CD4-positive, alpha-beta memory T cell (primary cell): ENCODE data around the gene CCNJ. TPM values are rescaled to one million over a fixed set of nuclear protein-coding genes. Genes with fewer than 3 reads are reported as not detected.
"Not testable (repeated sequence)": the region's sequence is repeated elsewhere in the genome, so short reads cannot be mapped to it uniquely, and the experiment has no call there.

Experiments used
- CTCF ChIA-PET: fragments of 350-600 bp; sonication (Branson Sonifier 250); formaldehyde crosslinking; loops from one replicate; lab custom pipeline; 2021; ENCODE audit warnings: inconsistent platforms; ENCODE audit not compliant: partially characterized antibody; lab: Charles Lee
- POLR2A ChIA-PET: fragments of 350-600 bp; sonication (Branson Sonifier 250); formaldehyde crosslinking; loops from one replicate; lab custom pipeline; 2021; ENCODE audit not compliant: partially characterized antibody; lab: Charles Lee
- DNase-seq, 5 donors: peaks; one replicate each; pipeline versions ENCODE4 v3.0.0 to v3.0.0-alpha.2; 2020 to 2022; ENCODE audit warnings: mixed read lengths in 1 of 5
- H3K27ac ChIP-seq: one replicate; pipeline ENCODE4 v1.7.0; 2013; ENCODE audit warnings: low read depth, low read length
- H3K27me3 ChIP-seq: 2 replicates; pipeline ENCODE4 v1.7.0; 2013; ENCODE audit warnings: mild to moderate bottlenecking, low read length, moderate library complexity; ENCODE audit not compliant: insufficient read depth
- H3K36me3 ChIP-seq: 2 replicates; pipeline ENCODE4 v1.7.0; 2013; ENCODE audit warnings: mild to moderate bottlenecking, low read length, moderate library complexity; ENCODE audit not compliant: insufficient read depth
- H3K4me1 ChIP-seq: 2 replicates; pipeline ENCODE4 v1.7.0; 2013; ENCODE audit warnings: mild to moderate bottlenecking, low read length, moderate library complexity; ENCODE audit not compliant: insufficient read depth
- H3K4me3 ChIP-seq, 2 donors: one replicate each; pipeline ENCODE4 v1.7.0; 2013; ENCODE audit warnings: low read length in 2 of 2, mild to moderate bottlenecking in 1 of 2
- H3K9me3 ChIP-seq, 2 donors: one replicate each; pipeline ENCODE4 v1.7.0; 2013; ENCODE audit warnings: low read length in 2 of 2, control low read depth in 1 of 2; ENCODE audit not compliant: control insufficient read depth in 1 of 2
- H3K27ac Mint-ChIP-seq, 7 donors: one replicate each; pipeline ENCODE4 v1.8.0; 2020 to 2021; ENCODE audit warnings: mixed read lengths in 7 of 7, mild to moderate bottlenecking in 6 of 7, inconsistent platforms in 3 of 7, moderate library complexity in 3 of 7
- H3K27me3 Mint-ChIP-seq, 2 donors: one replicate each; pipeline ENCODE4 v1.8.0; 2020 to 2021; ENCODE audit warnings: mixed read lengths in 2 of 2
- H3K36me3 Mint-ChIP-seq, 2 donors: one replicate each; pipeline ENCODE4 v1.8.0; 2020 to 2021; ENCODE audit warnings: mixed read lengths in 2 of 2, inconsistent platforms in 1 of 2, mild to moderate bottlenecking in 1 of 2
- H3K4me1 Mint-ChIP-seq, 4 donors: one replicate each; pipeline ENCODE4 v1.8.0; 2020 to 2021; ENCODE audit warnings: mixed read lengths in 4 of 4, mild to moderate bottlenecking in 1 of 4
- H3K4me3 Mint-ChIP-seq, 8 donors: one replicate each; pipeline ENCODE4 v1.8.0; 2020 to 2021; ENCODE audit warnings: mixed read lengths in 8 of 8, mild to moderate bottlenecking in 7 of 8, moderate library complexity in 6 of 8, inconsistent platforms in 3 of 8
- H3K9me3 Mint-ChIP-seq, 8 donors: one replicate each; pipeline ENCODE4 v1.8.0; 2020 to 2021; ENCODE audit warnings: mixed read lengths in 8 of 8, mild to moderate bottlenecking in 5 of 8, inconsistent platforms in 3 of 8, moderate library complexity in 1 of 8
- intact Hi-C: fragments of 100-400 bp; cut with micrococcal nuclease; formaldehyde crosslinking; loops from one replicate; pipeline ENCODE4 v1.15.1; 2023
- polyA plus RNA-seq, 2 donors: library from polyadenylated mRNA; unstranded; fragments of 300-500 nt; fragmentation: Illumina TruSeq; gene quantifications; one replicate each; pipeline ENCODE4 v1.2.3, GENCODE V29; 2021
- total RNA-seq, 2 experiments: library from RNA; stranded (reverse); gene quantifications; one replicate each; pipeline ENCODE4 v1.2.3, GENCODE V29; 2021

Gene CCNJ, protein sequence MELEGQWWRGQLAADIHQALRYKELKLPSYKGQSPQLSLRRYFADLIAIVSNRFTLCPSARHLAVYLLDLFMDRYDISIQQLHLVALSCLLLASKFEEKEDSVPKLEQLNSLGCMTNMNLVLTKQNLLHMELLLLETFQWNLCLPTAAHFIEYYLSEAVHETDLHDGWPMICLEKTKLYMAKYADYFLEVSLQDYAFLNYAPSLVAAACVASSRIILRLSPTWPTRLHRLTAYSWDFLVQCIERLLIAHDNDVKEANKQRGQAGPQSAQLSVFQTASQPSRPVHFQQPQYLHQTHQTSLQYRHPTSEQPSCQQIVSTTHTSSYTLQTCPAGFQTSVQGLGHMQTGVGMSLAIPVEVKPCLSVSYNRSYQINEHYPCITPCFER
- total RNA-seq = 1 to 10 TPM; 7.1 TPM
- 1 to 10 TPM in 1 of 2 donors, under 1 TPM in 1; 0.43 to 1.4 TPM for polyA plus RNA-seq

DNA sequence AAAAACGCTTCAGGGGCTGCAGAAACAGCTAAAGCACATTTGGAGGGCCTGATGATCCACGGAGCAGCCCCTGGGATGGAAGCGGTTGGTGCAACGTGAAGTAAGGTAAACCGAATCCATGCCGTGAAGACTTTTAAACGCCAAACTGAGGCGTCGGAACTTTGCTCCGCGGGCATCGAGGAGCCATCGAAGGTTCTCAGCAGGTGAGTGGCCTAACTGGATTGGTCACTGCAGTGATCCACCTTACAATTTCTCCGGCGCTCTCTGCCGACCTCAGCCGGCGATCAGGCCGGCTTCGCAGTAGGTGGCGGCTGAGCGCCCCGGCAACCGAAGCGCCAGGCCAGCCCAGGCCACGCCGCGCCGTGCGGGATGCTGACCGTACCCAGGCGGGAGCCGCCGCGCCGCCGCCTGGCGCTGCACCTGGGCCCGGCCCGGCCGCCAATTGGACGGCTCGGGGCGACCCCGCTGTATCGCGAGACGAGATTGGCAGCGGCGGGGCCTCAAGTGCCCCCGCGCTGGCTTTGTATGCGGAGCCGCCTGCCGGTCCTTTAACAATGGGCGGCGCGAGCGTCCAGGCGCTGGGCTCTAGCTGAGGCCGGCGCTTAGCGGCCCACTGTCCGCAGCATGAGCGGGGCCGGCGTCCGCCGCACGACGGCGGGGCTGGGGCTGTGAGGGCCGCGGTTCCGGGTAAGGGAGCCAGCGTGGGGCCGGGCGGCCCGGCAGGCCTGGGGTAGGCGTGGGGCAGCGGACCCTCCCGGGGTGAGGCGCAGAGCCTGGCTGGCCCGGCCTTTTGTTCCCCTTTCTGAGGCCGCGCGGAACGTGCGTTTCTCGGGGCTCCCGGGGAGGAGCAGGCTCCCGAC is at the start of gene CCNJ:
TSS of gene CCNJ (plus strand) at position 551 of the 860 bp plus-strand sequence. CDS start 811 bp downstream, outside the sequence.
- H3K9me3 ChIP-seq = no peaks in the 10 kb centered on the region
- peaks cover 19% of the 10 kb centered on the region for H3K4me1 ChIP-seq
- peak; percentile 77 to 87 (median 85) for DNase-seq
- Mint-ChIP-seq H3K9me3 (no peaks in the 10 kb centered on the region), H3K27me3 (peaks cover 3 to 6% of the 10 kb centered on the region in 2 donors), H3K27ac (peak within 1 kb of the TSS; percentile 54 to 95 (median 92)), H3K4me3 (peak within 1 kb of the TSS; percentile 91 to 96 (median 92)), H3K36me3 (peaks cover 16 to 17% of the 10 kb centered on the region in 2 donors), H3K4me1 (peaks cover 25 to 48% (median 36%) of the 10 kb centered on the region in 4 donors)
- CTCF ChIA-PET = interaction anchor here (0.7 to 1.3 kb wide), 3 partner anchors 23 to 349 kb away, joined by 3 read pairs; partner anchors contain the start of gene TCTN3
- intact Hi-C loops = loop anchor here (1.0 to 5.0 kb wide), 5 partner anchors 26 to 349 kb away; partner anchors contain the start of genes CC2D2B and ZNF518A
- no peaks in the 10 kb centered on the region for H3K27me3 ChIP-seq
- POLR2A ChIA-PET = interaction anchor here (1.0 to 2.6 kb wide), 5 partner anchors 32 to 349 kb away, joined by 3 to 25 read pairs (median 4); partner anchors contain the start of genes CC2D2B, TCTN3 and ZNF518A
- no peaks in the 10 kb centered on the region for H3K36me3 ChIP-seq
- H3K27ac ChIP-seq = peak within 1 kb of the TSS; percentile 64
- H3K4me3 ChIP-seq = peak within 1 kb of the TSS; percentile 60 to 69

DNA sequence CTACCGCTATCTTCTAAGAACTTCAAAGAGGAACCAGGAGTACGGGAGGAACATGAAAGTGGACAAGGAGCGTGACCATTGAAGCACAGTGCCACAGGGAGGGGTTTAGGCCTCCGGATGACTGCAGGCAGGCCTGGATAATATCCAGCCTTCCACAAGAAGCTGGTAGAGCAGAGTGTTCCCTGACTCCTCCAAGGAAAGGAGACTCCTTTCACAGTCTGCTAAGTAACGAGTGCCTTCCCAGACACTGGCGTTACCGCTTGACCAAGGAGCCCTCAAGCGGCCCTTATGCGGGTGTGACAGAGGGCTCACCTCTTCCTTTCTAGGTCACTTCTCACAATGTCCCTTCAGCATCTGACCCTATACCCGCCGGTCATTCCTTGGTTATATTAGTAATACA is 49.0 kb upstream of the CCNJ start:
- POLR2A ChIA-PET, H3K4me1 Mint-ChIP-seq: not testable (repeated sequence)

DNA sequence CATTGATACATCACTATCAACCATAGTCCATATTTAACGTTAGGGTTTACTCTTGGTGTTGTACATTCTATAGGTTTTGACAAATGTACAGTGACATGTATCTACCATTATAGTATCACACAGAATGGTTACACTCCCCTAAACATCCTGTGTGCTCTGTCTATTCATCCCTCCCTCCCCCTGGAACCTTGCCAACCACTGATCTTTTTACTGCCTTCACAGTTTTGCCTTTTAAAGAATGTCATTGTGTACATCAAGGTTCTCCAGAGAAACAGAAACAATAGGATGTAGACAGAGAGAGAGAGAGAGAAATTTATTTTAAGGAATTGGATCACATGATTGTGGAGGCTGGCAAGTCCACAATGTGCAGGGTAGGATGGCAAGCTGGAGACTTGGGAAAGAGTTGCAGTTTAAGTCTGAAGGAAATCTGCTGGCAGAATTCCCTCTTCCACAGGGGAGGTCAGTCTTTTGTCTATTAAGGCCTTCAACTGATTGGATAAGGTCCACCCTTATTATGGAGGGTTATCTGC is 45.1 kb upstream of the CCNJ start:
- Mint-ChIP-seq H3K9me3 (no peaks in the 10 kb centered on the region), H3K36me3 (no peaks in the 10 kb centered on the region), H3K27me3 (no peaks in the 10 kb centered on the region), H3K27ac (no peak overlapping the region), H3K4me1 (no peaks in the 10 kb centered on the region), H3K4me3 (no peak overlapping the region)
- Histone ChIP-seq H3K4me3 (no peak overlapping the region), H3K27me3 (no peaks in the 10 kb centered on the region), H3K27ac (no peak overlapping the region), H3K4me1 (no peaks in the 10 kb centered on the region), H3K36me3 (no peaks in the 10 kb centered on the region), H3K9me3 (no peaks in the 10 kb centered on the region)
- intact Hi-C loops = no loop called here
- CTCF ChIA-PET = no interaction called here
- DNase-seq = no peak
- POLR2A ChIA-PET = no interaction called here

More for the DNA sequence above, 49.0 kb upstream of the CCNJ start:
- H3K9me3 Mint-ChIP-seq, CTCF ChIA-PET, DNase-seq, intact Hi-C loops, H3K9me3 ChIP-seq, H3K4me1 ChIP-seq, H3K27ac ChIP-seq, H3K27ac Mint-ChIP-seq, H3K36me3 Mint-ChIP-seq, H3K27me3 ChIP-seq, H3K27me3 Mint-ChIP-seq, H3K36me3 ChIP-seq, H3K4me3 ChIP-seq, H3K4me3 Mint-ChIP-seq: not testable (repeated sequence)

DNA sequence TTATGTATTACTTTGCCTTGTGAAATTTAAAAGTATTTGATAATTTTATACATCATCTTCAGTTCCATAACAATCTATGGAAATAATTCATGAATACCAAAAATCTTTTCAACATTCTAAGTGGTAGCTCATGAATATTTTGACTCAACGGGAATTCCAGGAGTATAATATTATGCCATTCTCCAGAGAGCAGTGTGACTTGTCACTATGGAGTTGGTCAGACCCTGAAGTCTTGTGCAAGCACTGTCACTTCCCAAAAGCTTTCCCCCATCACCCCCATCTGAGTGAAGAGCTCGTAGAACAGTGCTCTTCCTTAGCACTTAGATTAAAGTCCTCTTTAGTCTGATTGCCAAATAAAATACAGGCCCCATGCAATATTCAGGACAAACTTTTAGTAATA is 29.4 kb upstream of the CCNJ start:
- H3K4me3 ChIP-seq = no peak overlapping the region
- H3K4me1 ChIP-seq = no peaks in the 10 kb centered on the region
- Mint-ChIP-seq H3K36me3 (no peaks in the 10 kb centered on the region), H3K27me3 (peaks cover 6 to 9% of the 10 kb centered on the region in 2 donors), H3K4me1 (peaks cover 0 to 4% (median 3%) of the 10 kb centered on the region in 4 donors), H3K27ac (no peak overlapping the region), H3K9me3 (no peaks in the 10 kb centered on the region), H3K4me3 (no peak overlapping the region)
- no peaks in the 10 kb centered on the region for H3K9me3 ChIP-seq
- H3K27me3 ChIP-seq = no peaks in the 10 kb centered on the region
- no peak overlapping the region for H3K27ac ChIP-seq
- intact Hi-C loops = no loop called here
- no peaks in the 10 kb centered on the region for H3K36me3 ChIP-seq
- POLR2A ChIA-PET = no interaction called here
- CTCF ChIA-PET = interaction anchor here (4.6 to 7.7 kb wide), 3 partner anchors 10 to 323 kb away, joined by 33 to 67 read pairs (median 51); no protein-coding TSS in a partner anchor
- no peak for DNase-seq

DNA sequence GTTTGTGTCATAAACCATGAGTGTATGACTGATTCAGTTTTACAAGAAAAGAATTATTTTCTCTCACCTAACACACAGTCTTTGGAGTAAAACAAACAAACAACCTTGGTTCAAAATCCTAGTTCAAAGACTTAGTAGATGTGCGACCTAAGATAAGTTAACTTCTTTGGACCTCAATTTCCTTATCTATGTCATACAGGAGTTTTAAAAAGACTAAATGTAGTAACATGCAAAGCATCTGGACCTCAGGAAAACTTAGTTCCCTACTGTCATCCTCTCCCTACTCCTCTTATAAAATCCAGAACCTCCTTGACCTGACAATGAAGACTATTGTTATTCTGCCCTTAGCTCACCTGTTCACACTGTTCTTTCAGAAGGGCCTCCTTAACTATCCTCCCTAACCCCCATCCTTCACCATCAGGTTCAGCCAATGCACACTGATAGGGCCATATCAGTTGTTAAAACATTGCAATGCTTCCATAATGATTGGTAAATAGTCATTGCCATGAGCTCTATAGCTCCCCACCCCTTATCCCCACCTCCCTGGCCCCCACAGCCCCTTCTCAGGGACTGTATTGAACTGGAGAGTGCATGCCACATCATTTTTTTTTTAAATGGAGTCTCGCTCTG is 28.8 kb upstream of the CCNJ start:
- no peaks in the 10 kb centered on the region for H3K9me3 Mint-ChIP-seq
- ChIA-PET POLR2A (no interaction called here), CTCF (interaction anchor here (0.8 to 7.7 kb wide), 4 partner anchors 11 to 323 kb away, joined by 3 to 67 read pairs (median 42); no protein-coding TSS in a partner anchor)
- Histone ChIP-seq H3K9me3 (no peaks in the 10 kb centered on the region), H3K4me3 (no peak overlapping the region), H3K36me3 (no peaks in the 10 kb centered on the region), H3K4me1 (no peaks in the 10 kb centered on the region), H3K27ac (no peak overlapping the region), H3K27me3 (no peaks in the 10 kb centered on the region)
- no peaks in the 10 kb centered on the region for H3K36me3 Mint-ChIP-seq
- peaks cover 6 to 9% of the 10 kb centered on the region in 2 donors for H3K27me3 Mint-ChIP-seq
- peaks cover 0 to 4% (median 3%) of the 10 kb centered on the region in 4 donors for H3K4me1 Mint-ChIP-seq
- no peak overlapping the region for H3K4me3 Mint-ChIP-seq
- peak overlapping the region in 1 of 7 donors; percentile 2 for H3K27ac Mint-ChIP-seq
- intact Hi-C loops = no loop called here
- no peak for DNase-seq

DNA sequence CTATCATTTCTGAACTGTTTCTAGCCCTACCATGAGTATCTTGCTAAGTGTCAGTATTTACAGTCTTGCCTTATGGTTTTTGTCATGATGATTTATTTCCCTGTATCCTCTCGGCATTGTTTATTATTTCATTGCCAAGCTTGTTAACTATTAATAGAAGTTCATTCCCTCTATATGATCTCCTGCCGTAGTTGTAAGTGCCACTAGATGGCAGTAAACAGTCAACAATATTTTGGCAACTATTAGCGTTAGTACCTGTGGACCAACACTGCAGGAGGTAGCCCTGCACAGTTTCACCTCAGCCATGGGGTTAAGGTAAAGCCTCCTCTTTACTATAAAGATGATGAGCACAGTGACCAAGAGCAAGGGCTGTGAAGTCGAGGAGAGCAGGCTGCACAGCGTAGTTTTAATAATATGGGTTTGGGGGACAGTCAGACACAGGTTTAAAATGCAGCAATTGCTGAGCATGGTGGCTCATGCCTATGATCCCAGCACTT is 26.1 kb upstream of the CCNJ start:
- no peak overlapping the region for H3K4me3 ChIP-seq
- H3K27me3 ChIP-seq = no peaks in the 10 kb centered on the region
- Mint-ChIP-seq H3K36me3 (no peaks in the 10 kb centered on the region), H3K27me3 (peaks cover 4 to 5% of the 10 kb centered on the region in 2 donors), H3K4me3 (no peak overlapping the region), H3K9me3 (no peaks in the 10 kb centered on the region), H3K4me1 (peaks cover 0 to 4% (median 3%) of the 10 kb centered on the region in 4 donors), H3K27ac (no peak overlapping the region)
- no peaks in the 10 kb centered on the region for H3K9me3 ChIP-seq
- H3K4me1 ChIP-seq = no peaks in the 10 kb centered on the region
- ChIA-PET CTCF (interaction anchor here (0.7 to 7.7 kb wide), 24 partner anchors 9 to 362 kb away, joined by 3 to 67 read pairs (median 4); partner anchors contain the start of genes CC2D2B, TCTN3 and ZNF518A), POLR2A (interaction anchor here (1.0 to 1.5 kb wide), 4 partner anchors 10 to 212 kb away, joined by 3 to 4 read pairs (median 3); partner anchors contain the start of gene ZNF518A)
- H3K27ac ChIP-seq = no peak overlapping the region
- H3K36me3 ChIP-seq = no peaks in the 10 kb centered on the region
- peak; percentile 41 to 53 (median 46) for DNase-seq
- intact Hi-C loops = loop anchor here (1.0 to 2.0 kb wide), 3 partner anchors 26 to 323 kb away; partner anchors contain the start of gene CCNJ
